ENCODE data around the gene PSPC1.
"Not testable (repeated sequence)": the region's sequence is repeated elsewhere in the genome, so short reads cannot be mapped to it uniquely, and the experiment has no call there.

Gene PSPC1

GRCh38 chr13:19782727-19783682 is at the start of gene PSPC1:
Gene PSPC1 (minus strand): TSS chr13:19782945. CDS start chr13:19782757, 188 bp downstream.
- H3K27ac ChIP-seq: peak within 1 kb of the TSS; percentile 96

DNA sequence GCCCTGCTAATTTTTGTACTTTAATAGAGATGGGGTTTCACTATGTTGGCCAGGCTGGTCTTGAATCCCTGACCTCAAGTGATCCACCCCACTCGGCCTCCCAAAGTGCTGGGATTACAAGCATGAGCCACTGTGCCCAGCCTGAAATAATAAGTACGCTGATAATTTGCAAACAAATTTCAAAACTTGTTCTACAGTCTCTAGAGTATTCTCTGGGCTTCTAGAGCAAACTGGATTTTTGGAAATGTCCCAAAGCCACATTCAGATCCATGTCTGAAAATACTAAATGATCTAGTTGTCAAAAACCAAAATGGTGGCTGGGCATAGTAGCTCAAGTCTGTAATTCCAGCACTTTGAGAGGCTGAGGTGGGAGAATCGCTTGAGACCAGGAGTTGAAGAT is 39.9 kb upstream of the PSPC1 start:
- TF ChIP-seq, protein P1, sequence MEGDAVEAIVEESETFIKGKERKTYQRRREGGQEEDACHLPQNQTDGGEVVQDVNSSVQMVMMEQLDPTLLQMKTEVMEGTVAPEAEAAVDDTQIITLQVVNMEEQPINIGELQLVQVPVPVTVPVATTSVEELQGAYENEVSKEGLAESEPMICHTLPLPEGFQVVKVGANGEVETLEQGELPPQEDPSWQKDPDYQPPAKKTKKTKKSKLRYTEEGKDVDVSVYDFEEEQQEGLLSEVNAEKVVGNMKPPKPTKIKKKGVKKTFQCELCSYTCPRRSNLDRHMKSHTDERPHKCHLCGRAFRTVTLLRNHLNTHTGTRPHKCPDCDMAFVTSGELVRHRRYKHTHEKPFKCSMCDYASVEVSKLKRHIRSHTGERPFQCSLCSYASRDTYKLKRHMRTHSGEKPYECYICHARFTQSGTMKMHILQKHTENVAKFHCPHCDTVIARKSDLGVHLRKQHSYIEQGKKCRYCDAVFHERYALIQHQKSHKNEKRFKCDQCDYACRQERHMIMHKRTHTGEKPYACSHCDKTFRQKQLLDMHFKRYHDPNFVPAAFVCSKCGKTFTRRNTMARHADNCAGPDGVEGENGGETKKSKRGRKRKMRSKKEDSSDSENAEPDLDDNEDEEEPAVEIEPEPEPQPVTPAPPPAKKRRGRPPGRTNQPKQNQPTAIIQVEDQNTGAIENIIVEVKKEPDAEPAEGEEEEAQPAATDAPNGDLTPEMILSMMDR (IDR thresholded peaks at IDR 0.05): no peak
- TF ChIP-seq ZFX (IDR thresholded peaks at IDR 0.05; ENCODE audit: borderline replicate concordance): no peak
- no peak overlapping the region for H3K27ac ChIP-seq

DNA sequence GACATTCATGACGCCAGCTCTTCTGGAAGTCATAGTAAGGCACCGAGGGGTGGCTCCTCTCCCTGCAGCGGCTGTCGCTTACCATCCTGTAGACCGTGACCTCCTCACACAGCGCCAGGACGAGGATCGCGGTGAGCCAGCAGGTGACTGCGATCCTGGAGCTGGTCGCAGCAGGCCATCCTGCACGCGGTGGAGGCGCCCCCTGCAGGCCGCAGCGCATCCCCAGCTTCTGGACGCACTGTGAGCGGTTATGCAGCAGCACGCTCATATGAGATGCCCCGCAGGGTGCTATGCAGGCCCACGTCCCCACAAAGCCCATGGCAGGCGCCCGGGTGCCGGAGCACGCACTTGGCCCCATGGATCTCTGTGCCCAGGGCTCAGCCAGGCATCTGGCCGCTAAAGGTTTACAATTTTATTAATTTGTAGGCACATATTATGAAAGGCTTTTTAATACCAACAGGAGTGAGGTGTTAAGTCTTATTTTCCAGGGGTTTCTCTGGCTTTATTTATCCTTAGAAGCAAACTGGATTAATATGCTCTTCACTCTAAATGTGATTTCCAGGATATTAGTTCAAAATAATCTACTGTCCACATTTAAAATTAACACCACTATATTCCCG is 35.6 kb upstream of the PSPC1 start:
- no peak overlapping the region for H3K27ac ChIP-seq
- TF ChIP-seq, protein P1 (IDR thresholded peaks at IDR 0.05): peak; percentile 91
- no peak for TF ChIP-seq ZFX (IDR thresholded peaks at IDR 0.05; ENCODE audit: borderline replicate concordance)

DNA sequence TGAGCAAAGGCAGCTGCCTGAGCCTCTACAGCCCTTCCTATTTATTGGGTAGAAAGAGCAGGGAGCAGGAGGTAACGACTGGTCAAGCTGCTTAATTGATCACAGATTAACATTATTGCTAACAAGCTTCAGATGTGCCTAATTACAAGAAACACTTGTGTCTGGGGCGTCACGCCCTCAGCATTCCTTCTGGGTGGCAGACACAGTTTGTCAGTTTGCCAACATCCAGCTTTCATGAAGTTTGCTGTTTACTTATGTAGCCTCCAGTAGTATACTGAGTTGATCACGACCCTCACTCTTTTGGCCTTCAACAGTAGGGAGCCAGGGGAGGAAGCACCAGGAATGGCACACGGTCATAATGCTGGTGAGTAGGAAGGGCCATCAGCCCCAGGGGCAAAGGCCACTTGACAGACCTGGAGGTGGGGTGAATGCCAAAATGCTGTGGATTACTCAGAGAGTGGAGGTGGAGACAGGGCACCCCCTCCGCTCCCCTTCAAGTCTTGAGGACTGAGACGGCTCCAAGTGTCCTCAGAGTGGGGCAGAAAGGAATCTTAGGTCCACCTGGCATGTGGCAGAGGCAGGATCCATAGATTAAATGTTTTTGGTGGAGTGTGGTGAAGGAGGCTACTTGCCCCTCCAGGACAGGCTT is 34.9 kb upstream of the PSPC1 start:
- H3K27ac ChIP-seq: no peak overlapping the region
- TF ChIP-seq, protein P1 (IDR thresholded peaks at IDR 0.05): no peak
- TF ChIP-seq ZFX (IDR thresholded peaks at IDR 0.05; ENCODE audit: borderline replicate concordance): no peak

GRCh38 chr13:19817106-19817505 is 34.4 kb upstream of the PSPC1 start:
- TF ChIP-seq, protein P1 (IDR thresholded peaks at IDR 0.05): no peak
- no peak for TF ChIP-seq ZFX (IDR thresholded peaks at IDR 0.05; ENCODE audit: borderline replicate concordance)
- no peak overlapping the region for H3K27ac ChIP-seq

GRCh38 chr13:19815842-19816241 is 33.1 kb upstream of the PSPC1 start:
- not testable (repeated sequence) for H3K27ac ChIP-seq

- no peak overlapping the region for H3K27ac ChIP-seq
- no peak for TF ChIP-seq ZFX (IDR thresholded peaks at IDR 0.05; ENCODE audit: borderline replicate concordance)
- TF ChIP-seq, protein P1 (IDR thresholded peaks at IDR 0.05): no peak
Measured at GRCh38 chr13:19810996-19811881, 28.5 kb upstream of the PSPC1 start.

All from 22Rv1 (cell line).